ENCODE results near the gene CADPS2.

DNA sequence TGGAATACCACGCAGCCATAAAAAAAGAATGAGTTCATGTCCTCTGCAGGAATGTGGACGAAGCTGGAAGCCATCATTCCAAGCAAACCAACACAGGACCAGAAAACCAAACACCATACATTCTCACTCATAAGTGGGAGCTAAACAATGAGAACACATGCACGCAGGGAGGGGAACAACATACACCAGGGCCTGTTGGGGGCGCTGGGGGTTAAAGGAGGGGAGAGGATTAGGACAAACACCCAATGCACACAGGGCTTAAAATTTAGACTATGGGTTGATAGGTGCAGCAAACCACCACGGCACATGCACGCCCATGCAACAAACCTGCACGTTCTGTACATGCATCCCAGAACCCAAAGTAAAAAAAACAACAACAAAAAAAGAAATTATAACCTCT lies 210.6 kb downstream of the CADPS2 start:
- TF ChIP-seq, protein P1, sequence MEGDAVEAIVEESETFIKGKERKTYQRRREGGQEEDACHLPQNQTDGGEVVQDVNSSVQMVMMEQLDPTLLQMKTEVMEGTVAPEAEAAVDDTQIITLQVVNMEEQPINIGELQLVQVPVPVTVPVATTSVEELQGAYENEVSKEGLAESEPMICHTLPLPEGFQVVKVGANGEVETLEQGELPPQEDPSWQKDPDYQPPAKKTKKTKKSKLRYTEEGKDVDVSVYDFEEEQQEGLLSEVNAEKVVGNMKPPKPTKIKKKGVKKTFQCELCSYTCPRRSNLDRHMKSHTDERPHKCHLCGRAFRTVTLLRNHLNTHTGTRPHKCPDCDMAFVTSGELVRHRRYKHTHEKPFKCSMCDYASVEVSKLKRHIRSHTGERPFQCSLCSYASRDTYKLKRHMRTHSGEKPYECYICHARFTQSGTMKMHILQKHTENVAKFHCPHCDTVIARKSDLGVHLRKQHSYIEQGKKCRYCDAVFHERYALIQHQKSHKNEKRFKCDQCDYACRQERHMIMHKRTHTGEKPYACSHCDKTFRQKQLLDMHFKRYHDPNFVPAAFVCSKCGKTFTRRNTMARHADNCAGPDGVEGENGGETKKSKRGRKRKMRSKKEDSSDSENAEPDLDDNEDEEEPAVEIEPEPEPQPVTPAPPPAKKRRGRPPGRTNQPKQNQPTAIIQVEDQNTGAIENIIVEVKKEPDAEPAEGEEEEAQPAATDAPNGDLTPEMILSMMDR (optimal IDR thresholded peaks at IDR 0.05 in 1 of 3, IDR thresholded peaks at IDR 0.05 in 1 of 3, conservative IDR thresholded peaks at IDR 0.05 in 1 of 3; ENCODE audit: extremely low read depth in 1 of 3, insufficient read depth in 2 of 3, low read length in 3 of 3), result no peak
- no peak for TF ChIP-seq EZH2 (IDR thresholded peaks at IDR 0.05; ENCODE audit: low read length)

Data from keratinocyte (primary cell).